Tongue (tissue), 2 donors: Measurements from ENCODE around the gene CCDC121. TPM values are rescaled to one million over a fixed set of nuclear protein-coding genes. Genes with fewer than 3 reads are reported as not detected.
"Not testable (repeated sequence)": the region's sequence is repeated elsewhere in the genome, so short reads cannot be mapped to it uniquely, and the experiment has no call there.

ENCODE experiments used
- DNase-seq: peaks from one replicate; pipeline ENCODE4 v3.0.0-alpha.2; 2015
- total RNA-seq: library from RNA; depleted of rRNA; stranded (reverse); fragments of >200 nt; gene quantifications from one replicate; pipeline ENCODE4 v1.2.3, GENCODE V29; 2014

CCDC121 gene
- total RNA-seq, 1 donor from 2014 or later = 5.7 TPM

DNA sequence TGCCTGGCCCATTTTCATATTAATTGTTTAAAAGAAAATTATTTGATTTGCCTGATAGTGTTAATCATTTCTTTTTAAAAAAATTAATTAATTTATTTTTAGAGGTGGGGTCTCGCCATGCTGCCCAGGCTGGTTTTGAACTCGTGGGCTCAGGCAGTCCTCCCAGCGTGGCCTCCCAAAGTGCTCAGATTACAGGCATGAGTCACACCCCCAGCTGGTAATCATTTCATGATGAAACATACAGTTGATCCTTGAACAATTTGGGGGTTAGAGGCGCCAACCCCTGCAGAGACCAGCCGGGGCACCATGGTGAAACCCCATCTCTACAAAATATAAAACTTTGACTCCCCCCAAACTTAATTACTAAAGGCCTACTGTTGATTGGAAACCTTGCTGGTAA lies 8.0 kb upstream of the CCDC121 start:
- no peak for DNase-seq

GRCh38 chr2:27634291-27634690 lies 5.5 kb upstream of the CCDC121 start:
- DNase-seq = no peak

GRCh38 chr2:27630257-27630656 lies 1.4 kb upstream of the CCDC121 start:
- not testable (repeated sequence) for DNase-seq

- DNase-seq = peak; percentile 6
These were observed 647 bp downstream of the CCDC121 start for GRCh38 chr2:27627963-27628766.

- DNase-seq = peak; percentile 13
These were observed 1.9 kb downstream of the CCDC121 start for GRCh38 chr2:27626921-27627320.

GRCh38 chr2:27626323-27626722 lies 2.5 kb downstream of the CCDC121 start:
- DNase-seq = not testable (repeated sequence)

DNA sequence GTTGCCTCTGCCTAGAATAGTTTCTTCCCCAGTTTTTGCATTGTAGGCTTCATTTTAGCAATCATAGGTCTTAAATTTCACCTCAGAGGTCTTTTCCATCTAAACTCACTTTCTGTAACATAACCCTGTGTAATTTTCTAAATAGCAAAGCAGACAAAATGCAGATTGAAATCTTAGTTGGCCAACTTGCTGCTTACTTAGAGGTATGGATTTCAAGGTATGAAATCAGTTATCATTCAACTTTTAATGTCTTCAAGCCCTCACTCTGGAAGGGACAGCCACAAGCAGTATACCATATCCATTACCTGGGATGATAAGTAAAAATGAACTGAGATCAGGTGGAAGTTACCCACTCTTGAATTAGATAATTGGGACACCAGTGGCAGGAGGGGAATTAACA lies 3.9 kb downstream of the CCDC121 start:
- no peak for DNase-seq

GRCh38 chr2:27622921-27623384 lies 5.9 kb downstream of the CCDC121 start:
- no peak for DNase-seq

DNA sequence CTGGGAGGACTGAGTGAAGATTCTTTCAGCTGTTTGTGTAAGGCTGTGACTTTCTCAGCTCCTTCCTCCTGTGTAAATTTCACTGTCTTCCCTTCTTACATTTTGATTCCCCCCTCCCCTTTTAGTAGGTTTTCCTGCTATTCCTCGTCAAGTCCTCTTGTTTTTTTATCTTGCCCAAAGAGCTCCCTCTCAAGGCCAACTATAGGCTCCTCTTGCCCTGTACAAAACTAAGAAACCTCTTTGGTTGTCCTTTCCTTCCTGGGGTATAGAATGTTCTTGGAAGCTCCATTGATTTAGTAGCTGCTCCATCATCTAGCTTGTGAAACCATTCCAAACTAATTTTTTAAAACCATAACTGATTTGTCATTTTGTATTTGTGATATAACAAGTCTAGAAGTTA lies 7.3 kb downstream of the CCDC121 start:
- no peak for DNase-seq

DNA sequence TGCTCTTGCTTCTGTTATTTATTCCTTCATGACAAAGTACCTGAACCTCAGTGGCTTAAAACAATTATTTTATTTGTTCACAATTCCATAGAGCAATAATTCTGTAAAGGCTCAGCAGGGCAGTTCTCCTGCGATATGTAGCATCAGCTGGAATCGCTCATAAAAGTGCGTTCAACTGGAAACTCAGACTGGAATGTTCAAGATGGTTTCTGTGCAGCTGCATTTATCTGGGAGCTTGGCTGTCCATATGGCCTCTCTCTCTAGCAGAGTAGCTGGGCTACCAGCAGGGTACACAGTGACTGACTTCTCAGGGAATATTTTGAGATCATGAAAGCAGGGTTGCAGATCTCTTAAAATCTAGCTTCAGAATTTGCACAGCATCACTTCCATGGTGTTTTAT lies 13.5 kb downstream of the CCDC121 start:
- no peak for DNase-seq

DNA sequence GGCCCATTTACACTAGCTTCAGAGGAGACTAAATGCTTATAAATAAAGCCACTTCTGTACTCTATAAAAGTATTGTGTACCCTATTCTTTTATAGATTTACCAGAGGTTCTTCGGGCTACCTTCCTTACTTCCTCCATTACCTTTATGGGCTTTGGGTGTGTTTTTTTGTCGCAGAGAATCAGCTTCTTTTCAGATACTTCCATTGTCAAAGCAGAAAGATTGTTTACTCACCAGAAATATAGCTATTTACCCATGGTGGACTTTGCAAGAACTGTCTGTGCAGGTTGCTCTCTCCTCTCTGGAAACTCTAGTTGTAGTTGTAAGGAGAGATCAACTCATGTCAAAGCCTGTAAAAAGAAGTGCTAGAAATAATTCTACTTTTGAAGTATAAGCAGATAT lies 14.8 kb downstream of the CCDC121 start:
- no peak for DNase-seq

DNA sequence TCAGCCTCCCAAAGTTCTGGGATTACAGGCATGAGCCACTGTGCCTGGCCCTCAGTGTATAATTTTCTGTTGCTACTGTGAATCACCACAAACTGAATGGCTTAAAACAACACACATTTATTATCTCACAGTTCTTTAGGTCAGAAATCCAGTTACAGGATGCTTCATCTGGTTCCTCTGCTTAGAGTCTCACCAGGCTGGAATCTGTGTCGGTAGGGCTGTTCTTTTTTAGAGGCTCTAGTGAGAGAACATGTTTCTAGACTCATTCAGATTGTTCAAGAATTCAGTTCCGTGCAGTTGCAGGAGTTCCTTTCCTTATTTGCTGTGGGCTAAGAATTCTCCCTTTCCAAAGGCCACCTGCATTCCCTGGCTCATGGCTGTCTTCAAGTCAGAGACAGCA lies 22.2 kb downstream of the CCDC121 start:
- DNase-seq = no peak

DNA sequence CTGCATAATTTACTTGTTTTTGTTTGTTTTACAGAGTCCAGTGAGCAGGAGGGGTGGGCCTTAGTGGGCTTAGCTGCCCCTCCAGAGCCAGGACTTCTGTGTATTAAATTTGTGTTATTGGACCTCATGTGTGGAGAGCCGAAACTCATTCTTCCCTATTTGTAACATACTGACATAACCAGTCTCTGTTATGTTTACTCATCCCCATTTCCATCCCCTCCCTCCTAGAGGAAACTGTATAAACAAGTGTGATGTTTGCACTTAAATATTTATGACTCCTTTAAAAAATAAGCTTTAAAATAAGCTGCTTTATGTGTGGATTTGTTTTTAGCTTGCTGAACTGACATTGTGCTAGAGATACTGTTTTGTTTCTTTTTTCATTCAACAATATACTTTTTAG lies 32.2 kb downstream of the CCDC121 start:
- DNase-seq = no peak

- not testable (repeated sequence) for DNase-seq
These were observed 33.4 kb downstream of the CCDC121 start for GRCh38 chr2:27595412-27595811.

DNA sequence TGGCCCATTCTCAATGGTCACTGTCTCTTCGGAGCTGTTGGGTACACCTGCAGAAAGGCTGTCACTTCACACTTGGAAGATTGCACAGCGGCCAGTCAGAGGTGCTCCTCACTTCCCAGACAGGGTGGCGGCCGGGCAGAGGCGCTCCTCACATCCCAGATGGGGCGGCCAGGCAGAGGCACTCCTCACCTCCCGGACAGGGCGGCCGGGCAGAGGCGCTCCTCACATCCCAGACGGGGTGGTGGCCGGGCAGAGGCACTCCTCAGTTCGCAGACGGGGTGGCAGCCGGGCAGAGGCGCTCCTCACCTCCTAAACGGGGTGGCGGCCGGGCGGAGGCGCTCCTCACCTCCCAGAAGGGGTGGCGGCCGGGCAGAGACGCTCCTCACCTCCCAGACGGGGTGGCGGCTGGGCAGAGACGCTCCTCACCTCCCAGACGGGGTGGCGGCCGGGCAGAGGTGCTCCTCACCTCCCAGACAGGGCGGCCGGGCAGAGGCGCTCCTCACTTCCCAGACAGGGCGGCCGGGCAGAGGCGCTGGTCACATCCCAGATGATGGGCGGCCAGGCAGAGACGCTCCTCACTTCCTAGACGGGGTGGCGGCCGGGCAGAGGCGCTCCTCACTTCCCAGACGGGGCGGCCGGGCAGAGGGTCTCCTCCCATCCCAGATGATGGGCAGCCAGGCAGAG lies 34.6 kb downstream of the CCDC121 start:
- not testable (repeated sequence) for DNase-seq

DNA sequence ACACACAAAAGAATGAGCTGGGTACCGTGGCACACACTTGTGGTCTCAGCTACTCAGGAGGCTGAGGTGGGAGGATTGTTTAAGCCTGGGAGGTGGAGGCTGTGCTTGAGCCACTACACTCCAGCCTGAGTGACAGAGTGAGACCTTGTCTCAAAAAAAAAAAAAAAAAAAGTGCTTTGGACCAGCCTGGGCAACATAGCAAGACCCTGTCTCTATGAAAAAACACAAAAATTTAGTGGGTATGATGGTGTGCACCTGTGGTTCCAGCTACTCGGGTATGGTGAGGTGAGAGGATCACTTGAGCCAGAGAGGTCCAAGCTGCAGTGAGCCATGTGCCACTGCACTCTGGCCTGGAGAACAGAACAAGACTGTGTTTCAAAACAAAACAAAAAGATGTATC lies 35.6 kb downstream of the CCDC121 start:
- DNase-seq = no peak

DNA sequence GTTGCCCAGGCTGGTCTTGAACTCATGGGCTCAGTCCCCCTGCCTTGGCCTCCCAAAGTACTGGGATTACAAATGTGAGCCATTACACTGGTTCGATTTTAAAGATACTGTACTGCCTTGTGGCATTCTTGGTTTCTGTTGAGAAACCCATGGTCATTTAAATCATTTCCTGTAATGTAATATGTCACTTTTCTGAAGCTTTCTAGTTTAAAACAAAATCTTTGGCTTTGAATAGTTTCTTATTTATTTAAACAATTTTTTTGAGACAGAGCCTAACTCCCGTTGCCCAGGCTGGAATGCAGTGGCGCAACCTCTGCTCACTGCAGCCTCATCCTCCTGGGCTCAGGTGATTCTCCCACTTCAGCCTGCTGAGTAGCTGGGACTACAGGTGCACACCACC lies 37.1 kb downstream of the CCDC121 start:
- no peak for DNase-seq

DNA sequence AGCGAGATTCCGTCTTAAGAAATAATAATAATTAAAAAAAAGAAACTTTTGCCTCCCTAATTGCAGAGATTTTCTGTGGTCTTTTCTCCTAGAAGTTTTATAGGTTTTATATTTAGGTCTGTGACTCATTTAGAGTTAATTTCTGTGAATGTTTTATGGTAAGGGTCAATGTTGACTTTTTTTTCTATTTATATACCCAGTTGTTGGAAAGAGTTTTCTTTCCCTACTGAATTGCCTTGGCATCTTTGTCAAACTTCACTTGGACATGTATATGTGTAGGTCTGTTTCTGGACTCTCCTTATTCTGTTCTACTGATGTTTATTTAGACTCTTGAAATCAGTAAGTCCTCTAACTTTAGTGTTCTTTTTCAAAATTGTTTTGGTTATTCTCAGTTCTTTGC lies 40.5 kb downstream of the CCDC121 start:
- no peak for DNase-seq

DNA sequence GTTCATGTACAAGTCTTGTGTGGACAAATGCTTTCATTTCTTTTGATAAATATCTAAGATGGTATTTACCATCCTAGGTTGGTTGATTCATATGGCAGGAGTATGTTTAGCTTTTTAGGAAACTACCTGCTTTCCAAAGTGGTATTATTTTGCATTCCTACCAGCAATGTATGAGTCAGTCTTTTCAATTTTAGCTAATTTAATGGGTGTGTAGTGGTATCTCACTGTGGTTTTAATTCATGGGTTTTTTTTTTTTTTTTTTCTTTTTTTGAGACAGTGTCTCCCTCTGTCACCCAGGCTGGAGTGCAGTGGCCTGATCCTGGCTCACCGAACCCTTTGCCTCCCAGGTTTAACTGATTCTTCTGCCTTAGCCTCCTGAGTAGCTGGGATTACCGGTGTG lies 41.8 kb downstream of the CCDC121 start:
- DNase-seq = no peak

DNA sequence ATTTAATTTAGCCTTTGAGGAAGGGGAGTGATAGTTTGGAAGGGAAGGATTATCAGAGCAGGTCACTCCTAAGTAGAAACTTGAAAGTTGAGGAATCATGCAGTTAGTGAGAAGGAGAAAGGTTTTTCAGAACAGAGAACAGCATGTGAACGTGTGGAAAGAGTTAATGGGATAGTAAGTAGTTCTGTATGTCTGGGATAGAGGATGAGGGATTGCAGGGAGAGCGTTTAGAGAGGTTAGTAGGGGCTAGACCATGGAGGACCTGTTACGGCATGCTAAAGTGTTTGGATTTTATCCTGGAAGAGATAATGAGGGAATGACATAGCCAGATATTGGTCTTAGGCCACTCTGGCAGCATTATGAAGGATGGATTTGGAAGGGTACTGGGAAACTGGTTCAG lies 44.2 kb downstream of the CCDC121 start:
- DNase-seq = no peak

DNA sequence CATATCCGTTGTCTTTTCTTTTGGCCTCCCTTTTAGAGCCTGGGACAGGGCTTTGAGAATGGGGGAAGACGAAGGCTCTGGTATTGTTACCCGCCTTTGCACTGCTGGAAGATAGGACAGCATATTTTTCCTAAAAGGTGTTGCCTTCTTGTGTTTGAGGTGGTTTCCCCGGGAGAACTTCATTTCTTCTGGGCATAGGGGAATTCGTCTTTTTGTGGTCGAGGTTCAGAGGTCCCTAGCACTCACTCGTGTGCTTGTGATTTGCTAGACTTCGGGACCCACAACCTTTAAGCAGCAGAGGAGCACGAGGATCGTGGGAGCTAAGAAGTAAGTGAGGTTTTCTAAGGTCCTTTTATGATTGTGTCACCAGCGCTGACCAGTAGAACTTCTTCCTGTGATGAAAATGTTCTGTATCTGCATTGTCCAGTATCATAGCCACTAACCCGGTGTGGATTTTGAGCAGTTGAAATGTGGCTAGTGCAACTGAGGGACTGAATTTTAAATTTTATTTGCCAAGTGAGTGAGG lies 45.4 kb downstream of the CCDC121 start:
- peak; percentile 18 for DNase-seq

DNA sequence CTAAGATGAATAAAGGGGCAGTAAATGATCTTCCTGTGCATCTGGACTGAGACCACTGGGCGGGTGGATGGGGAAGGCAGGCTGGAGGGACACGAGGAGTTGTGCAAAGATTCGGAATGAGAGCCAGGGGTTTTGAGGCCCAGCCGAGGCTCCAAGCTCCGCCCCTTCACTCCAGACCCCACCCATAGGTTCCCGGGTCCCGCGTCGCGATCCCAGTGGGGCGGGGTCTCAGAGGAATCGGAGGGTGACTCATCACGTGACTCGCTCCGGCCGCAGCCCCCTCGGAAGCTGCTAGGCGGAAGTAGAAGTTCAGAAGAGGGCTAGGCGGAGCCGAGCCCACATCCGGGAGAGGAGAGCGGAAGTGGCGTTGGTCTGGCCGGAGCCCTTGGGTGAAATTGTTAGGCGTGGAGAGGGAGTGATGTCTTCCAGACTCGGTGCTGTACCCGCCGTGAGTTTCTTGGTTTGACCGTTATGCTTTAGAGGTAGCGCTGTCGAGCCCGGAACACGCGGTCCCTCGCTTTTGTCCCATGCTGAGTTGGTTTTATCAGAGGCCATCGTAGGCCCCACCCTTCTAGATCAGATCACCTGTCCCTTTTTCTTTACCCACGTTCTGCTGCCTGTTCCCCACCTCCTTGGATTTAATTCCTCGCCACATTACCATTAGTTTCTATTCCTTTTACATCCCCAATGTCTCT lies 46.0 kb downstream of the CCDC121 start, which contains the start of gene ZNF512:
TSS of gene ZNF512 (plus strand) at position 348 of the 695 bp plus-strand sequence. CDS start at position 419, 71 bp downstream.
- DNase-seq = peak; percentile 95
